Parathyroid adenoma (tissue), 2 donors: Measurements from ENCODE around the gene RBMS3.

Experiments used
- H2AFZ ChIP-seq: fragments of 300-600 bp; sonication (generic); one replicate; pipeline ENCODE4 v1.7.0; 2017; ENCODE audit warnings: antibody characterized with exemption, mild to moderate bottlenecking
- H3K27ac ChIP-seq: fragments of 300-600 bp; sonication (generic); one replicate; pipeline ENCODE4 v1.7.0; 2017
- H3K27me3 ChIP-seq: fragments of 300-600 bp; sonication (generic); one replicate; pipeline ENCODE4 v1.7.0; 2017; ENCODE audit warnings: low read length; ENCODE audit not compliant: control insufficient read depth, insufficient read depth
- H3K36me3 ChIP-seq: fragments of 300-600 bp; sonication (generic); one replicate; pipeline ENCODE4 v1.7.0; 2017; ENCODE audit warnings: low read length; ENCODE audit not compliant: control insufficient read depth, insufficient read depth
- H3K4me1 ChIP-seq: fragments of 300-600 bp; sonication (generic); one replicate; pipeline ENCODE4 v1.7.0; 2017; ENCODE audit warnings: control low read depth
- H3K4me2 ChIP-seq: fragments of 300-600 bp; sonication (generic); one replicate; pipeline ENCODE4 v1.7.0; 2017; ENCODE audit warnings: low read length
- H3K4me3 ChIP-seq: fragments of 300-600 bp; sonication (generic); one replicate; pipeline ENCODE4 v1.7.0; 2017; ENCODE audit warnings: low read depth, low read length
- H3K79me2 ChIP-seq: fragments of 300-600 bp; sonication (generic); one replicate; pipeline ENCODE4 v1.7.0; 2017; ENCODE audit warnings: control low read depth
- H3K9ac ChIP-seq: fragments of 300-600 bp; sonication (generic); one replicate; pipeline ENCODE4 v1.7.0; 2017; ENCODE audit warnings: mild to moderate bottlenecking
- H3K9me3 ChIP-seq: fragments of 300-600 bp; sonication (generic); one replicate; pipeline ENCODE4 v1.7.0; 2017; ENCODE audit warnings: low read length; ENCODE audit not compliant: control insufficient read depth
- TF ChIP-seq, protein P1 (sequence below): fragments of 300-600 bp; sonication (generic); IDR thresholded peaks from one replicate; pipeline ENCODE4 v1.7.0; 2017; ENCODE audit warnings: antibody characterized with exemption, mild to moderate bottlenecking
- donor health status: primary hyperparathyroidism.

The RBMS3 gene

DNA sequence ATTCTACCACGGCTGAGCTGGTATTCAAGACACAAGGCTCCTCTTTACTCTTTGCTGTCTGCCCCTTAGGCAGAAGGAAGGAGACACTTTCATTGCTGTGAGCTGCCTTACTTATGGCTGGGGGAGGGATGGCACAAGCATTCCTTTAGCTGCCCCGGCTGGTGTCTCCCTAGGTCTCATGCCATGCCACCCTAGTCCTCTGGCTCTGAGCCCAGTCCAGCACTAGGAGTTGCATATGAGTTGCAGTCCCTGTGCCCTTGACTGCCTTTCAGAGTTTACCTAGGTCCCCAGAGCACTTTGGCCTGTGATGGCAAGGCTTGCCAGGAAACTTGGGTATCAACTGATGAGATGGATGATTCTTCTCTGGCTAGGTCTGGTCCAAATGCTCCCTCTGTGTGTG, 296.4 kb downstream of the RBMS3 start:
- Histone ChIP-seq H3K79me2 (no peaks in the 10 kb centered on the region), H3K27me3 (no peaks in the 10 kb centered on the region), H3K4me1 (no peaks in the 10 kb centered on the region), H2AFZ (no peak overlapping the region), H3K9me3 (no peaks in the 10 kb centered on the region), H3K36me3 (no peaks in the 10 kb centered on the region), H3K9ac (no peak overlapping the region), H3K27ac (no peak overlapping the region), H3K4me3 (no peak overlapping the region), H3K4me2 (no peak overlapping the region)
- TF ChIP-seq, protein P1, sequence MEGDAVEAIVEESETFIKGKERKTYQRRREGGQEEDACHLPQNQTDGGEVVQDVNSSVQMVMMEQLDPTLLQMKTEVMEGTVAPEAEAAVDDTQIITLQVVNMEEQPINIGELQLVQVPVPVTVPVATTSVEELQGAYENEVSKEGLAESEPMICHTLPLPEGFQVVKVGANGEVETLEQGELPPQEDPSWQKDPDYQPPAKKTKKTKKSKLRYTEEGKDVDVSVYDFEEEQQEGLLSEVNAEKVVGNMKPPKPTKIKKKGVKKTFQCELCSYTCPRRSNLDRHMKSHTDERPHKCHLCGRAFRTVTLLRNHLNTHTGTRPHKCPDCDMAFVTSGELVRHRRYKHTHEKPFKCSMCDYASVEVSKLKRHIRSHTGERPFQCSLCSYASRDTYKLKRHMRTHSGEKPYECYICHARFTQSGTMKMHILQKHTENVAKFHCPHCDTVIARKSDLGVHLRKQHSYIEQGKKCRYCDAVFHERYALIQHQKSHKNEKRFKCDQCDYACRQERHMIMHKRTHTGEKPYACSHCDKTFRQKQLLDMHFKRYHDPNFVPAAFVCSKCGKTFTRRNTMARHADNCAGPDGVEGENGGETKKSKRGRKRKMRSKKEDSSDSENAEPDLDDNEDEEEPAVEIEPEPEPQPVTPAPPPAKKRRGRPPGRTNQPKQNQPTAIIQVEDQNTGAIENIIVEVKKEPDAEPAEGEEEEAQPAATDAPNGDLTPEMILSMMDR, result no peak

DNA sequence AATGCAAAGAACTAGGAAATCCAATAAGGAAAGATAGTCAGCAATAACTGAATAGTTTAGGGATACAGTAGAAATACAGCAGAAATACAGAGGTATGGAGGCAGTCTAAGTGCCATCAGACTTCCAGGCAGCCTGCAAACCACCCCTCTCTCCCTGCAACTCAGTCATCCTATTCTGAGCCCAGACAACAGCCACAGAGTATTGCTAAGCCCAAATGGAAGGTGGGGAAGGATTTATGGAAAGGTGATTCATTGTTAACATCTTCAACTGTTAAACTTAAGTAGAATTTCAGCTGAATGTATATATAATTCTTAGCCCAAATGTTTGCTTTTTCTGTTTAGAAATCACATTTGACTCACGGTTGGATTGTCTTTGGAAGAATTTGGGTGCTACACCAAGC, 300.4 kb downstream of the RBMS3 start:
- H2AFZ ChIP-seq, result no peak overlapping the region
- H3K36me3 ChIP-seq, result no peaks in the 10 kb centered on the region
- H3K4me2 ChIP-seq, result no peak overlapping the region
- no peaks in the 10 kb centered on the region for H3K9me3 ChIP-seq
- no peaks in the 10 kb centered on the region for H3K79me2 ChIP-seq
- no peak overlapping the region for H3K4me3 ChIP-seq
- no peaks in the 10 kb centered on the region for H3K4me1 ChIP-seq
- no peak overlapping the region for H3K9ac ChIP-seq
- H3K27me3 ChIP-seq, result no peaks in the 10 kb centered on the region
- no peak overlapping the region for H3K27ac ChIP-seq
- TF ChIP-seq, protein P1, result no peak

DNA sequence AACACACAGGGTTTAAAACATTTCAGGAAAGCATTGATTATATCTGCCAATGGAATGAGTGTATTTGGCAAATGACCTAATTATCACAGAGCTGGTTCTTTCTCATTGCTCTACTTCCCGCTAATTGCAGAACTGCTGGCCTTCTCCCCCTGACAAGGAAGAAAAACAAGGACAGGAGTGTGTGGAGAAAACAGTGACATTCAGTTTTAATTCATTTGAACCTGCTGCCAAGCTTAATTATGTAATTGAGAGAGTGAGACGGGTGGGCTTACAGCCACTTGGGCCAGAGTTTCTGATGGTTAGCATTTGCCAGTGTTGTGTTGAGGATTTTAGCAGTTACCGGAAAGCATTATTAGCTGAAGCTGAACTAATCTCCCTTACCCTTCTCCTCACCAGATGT, 301.4 kb downstream of the RBMS3 start:
- no peaks in the 10 kb centered on the region for H3K36me3 ChIP-seq
- H3K4me3 ChIP-seq, result no peak overlapping the region
- H3K4me2 ChIP-seq, result no peak overlapping the region
- H3K27me3 ChIP-seq, result no peaks in the 10 kb centered on the region
- TF ChIP-seq, protein P1, result no peak
- no peak overlapping the region for H3K9ac ChIP-seq
- no peaks in the 10 kb centered on the region for H3K79me2 ChIP-seq
- no peaks in the 10 kb centered on the region for H3K4me1 ChIP-seq
- H3K27ac ChIP-seq, result no peak overlapping the region
- H3K9me3 ChIP-seq, result no peaks in the 10 kb centered on the region
- no peak overlapping the region for H2AFZ ChIP-seq

DNA sequence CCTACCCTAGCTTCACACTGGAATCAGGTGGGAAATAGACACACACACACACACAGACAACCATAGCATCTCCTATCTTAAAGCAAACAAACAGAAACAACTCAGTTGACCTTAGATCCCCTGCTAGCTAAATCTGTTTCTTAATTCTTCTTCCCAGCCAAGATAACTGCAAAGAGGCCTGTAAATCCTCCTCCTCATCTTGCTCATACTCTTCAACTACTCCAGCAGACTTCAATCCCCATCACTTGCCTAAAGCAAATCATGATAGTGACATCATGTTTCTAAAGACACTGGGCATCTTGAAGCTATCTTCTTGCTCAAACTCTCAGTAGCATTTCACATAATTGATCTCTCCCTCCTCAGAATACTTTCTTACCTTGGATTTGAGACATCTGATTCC, 303.0 kb downstream of the RBMS3 start:
- H2AFZ ChIP-seq, result no peak overlapping the region
- no peaks in the 10 kb centered on the region for H3K79me2 ChIP-seq
- H3K36me3 ChIP-seq, result no peaks in the 10 kb centered on the region
- H3K4me2 ChIP-seq, result no peak overlapping the region
- H3K27ac ChIP-seq, result no peak overlapping the region
- TF ChIP-seq, protein P1, result no peak
- H3K4me3 ChIP-seq, result no peak overlapping the region
- H3K27me3 ChIP-seq, result no peaks in the 10 kb centered on the region
- no peaks in the 10 kb centered on the region for H3K9me3 ChIP-seq
- no peaks in the 10 kb centered on the region for H3K4me1 ChIP-seq
- H3K9ac ChIP-seq, result no peak overlapping the region

DNA sequence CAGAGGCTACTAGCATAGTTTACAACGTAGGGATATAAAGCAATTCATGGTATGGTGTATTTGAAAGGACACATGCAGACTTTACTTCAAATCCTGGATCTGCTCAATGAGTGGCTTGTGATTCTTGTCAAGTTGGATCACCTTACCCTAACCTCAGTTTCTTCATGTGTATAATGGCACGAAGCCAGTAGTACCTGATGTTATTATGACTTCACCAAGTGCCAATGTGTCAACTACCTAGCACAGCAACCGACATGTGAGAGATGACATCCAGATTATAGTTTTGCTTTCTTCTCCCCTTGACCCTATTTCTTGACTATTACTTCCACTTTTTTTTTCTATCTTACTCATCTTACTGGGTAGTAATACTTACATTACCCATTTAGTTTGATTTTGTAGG, 304.5 kb downstream of the RBMS3 start:
- no peaks in the 10 kb centered on the region for H3K79me2 ChIP-seq
- no peaks in the 10 kb centered on the region for H3K4me1 ChIP-seq
- TF ChIP-seq, protein P1, result no peak
- H3K4me3 ChIP-seq, result no peak overlapping the region
- H3K27ac ChIP-seq, result no peak overlapping the region
- H3K9ac ChIP-seq, result no peak overlapping the region
- H2AFZ ChIP-seq, result no peak overlapping the region
- H3K9me3 ChIP-seq, result no peaks in the 10 kb centered on the region
- H3K36me3 ChIP-seq, result no peaks in the 10 kb centered on the region
- H3K27me3 ChIP-seq, result no peaks in the 10 kb centered on the region
- no peak overlapping the region for H3K4me2 ChIP-seq
